Type B pancreatic cell (in vitro differentiated cells): ENCODE measurements around the gene SLC43A3. TPM values are rescaled to one million over a fixed set of nuclear protein-coding genes. Genes with fewer than 3 reads are reported as not detected.

ENCODE experiments used
- DNase-seq: peaks from one replicate; pipeline ENCODE4 v3.0.0; 2021; ENCODE audit warnings: mixed read lengths; ENCODE audit not compliant: unreplicated experiment; ENCODE audit errors: extremely low spot score
- H3K27ac Mint-ChIP-seq: 2 replicates; pipeline ENCODE4 v1.8.0; 2021; ENCODE audit warnings: mild to moderate bottlenecking, mixed read lengths
- H3K27me3 Mint-ChIP-seq: 2 replicates; pipeline ENCODE4 v1.8.0; 2021; ENCODE audit warnings: mixed read lengths
- H3K36me3 Mint-ChIP-seq: 2 replicates; pipeline ENCODE4 v1.8.0; 2021; ENCODE audit warnings: mixed read lengths
- H3K4me1 Mint-ChIP-seq: one replicate; pipeline ENCODE4 v1.8.0; 2021; ENCODE audit warnings: mixed read lengths; ENCODE audit not compliant: unreplicated experiment
- H3K4me3 Mint-ChIP-seq: 2 replicates; pipeline ENCODE4 v1.8.0; 2021; ENCODE audit warnings: mild to moderate bottlenecking, mixed read lengths
- H3K9me3 Mint-ChIP-seq: 2 replicates; pipeline ENCODE4 v1.8.0; 2021; ENCODE audit warnings: mixed read lengths
- total RNA-seq: library from RNA; stranded (reverse); gene quantifications from 2 replicates; pipeline ENCODE4 v1.2.1, GENCODE V29; 2021; ENCODE audit warnings: low replicate concordance
- TF ChIP-seq, protein P1 (sequence below): fragments of 200-600 bp; sonication (generic); conservative IDR thresholded peaks from 2 replicates; pipeline ENCODE4 v1.5.0; 2021; ENCODE audit warnings: antibody characterized with exemption, mild to moderate bottlenecking

SLC43A3 gene
- total RNA-seq, 1 donor from 2014 or later = 20.4 TPM

- H3K27ac Mint-ChIP-seq = no peak overlapping the region
- TF ChIP-seq, protein P1, sequence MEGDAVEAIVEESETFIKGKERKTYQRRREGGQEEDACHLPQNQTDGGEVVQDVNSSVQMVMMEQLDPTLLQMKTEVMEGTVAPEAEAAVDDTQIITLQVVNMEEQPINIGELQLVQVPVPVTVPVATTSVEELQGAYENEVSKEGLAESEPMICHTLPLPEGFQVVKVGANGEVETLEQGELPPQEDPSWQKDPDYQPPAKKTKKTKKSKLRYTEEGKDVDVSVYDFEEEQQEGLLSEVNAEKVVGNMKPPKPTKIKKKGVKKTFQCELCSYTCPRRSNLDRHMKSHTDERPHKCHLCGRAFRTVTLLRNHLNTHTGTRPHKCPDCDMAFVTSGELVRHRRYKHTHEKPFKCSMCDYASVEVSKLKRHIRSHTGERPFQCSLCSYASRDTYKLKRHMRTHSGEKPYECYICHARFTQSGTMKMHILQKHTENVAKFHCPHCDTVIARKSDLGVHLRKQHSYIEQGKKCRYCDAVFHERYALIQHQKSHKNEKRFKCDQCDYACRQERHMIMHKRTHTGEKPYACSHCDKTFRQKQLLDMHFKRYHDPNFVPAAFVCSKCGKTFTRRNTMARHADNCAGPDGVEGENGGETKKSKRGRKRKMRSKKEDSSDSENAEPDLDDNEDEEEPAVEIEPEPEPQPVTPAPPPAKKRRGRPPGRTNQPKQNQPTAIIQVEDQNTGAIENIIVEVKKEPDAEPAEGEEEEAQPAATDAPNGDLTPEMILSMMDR = no peak
- no peak overlapping the region for H3K4me3 Mint-ChIP-seq
These were observed 5.9 kb downstream of the SLC43A3 start for GRCh38 chr11:57421066-57421465.

GRCh38 chr11:57419146-57419545 is 7.8 kb downstream of the SLC43A3 start:
- H3K4me1 Mint-ChIP-seq = peaks cover 10% of the 10 kb centered on the region
- DNase-seq = no peak
- no peak overlapping the region for H3K27ac Mint-ChIP-seq
- TF ChIP-seq, protein P1 = no peak
- no peak overlapping the region for H3K4me3 Mint-ChIP-seq
- peaks cover 24% of the 10 kb centered on the region for H3K36me3 Mint-ChIP-seq
- H3K27me3 Mint-ChIP-seq = no peaks in the 10 kb centered on the region
- H3K9me3 Mint-ChIP-seq = no peaks in the 10 kb centered on the region

More at GRCh38 chr11:57421066-57421465, 5.9 kb downstream of the SLC43A3 start:
- Mint-ChIP-seq H3K27me3 (no peaks in the 10 kb centered on the region), H3K9me3 (no peaks in the 10 kb centered on the region), H3K36me3 (peaks cover 12% of the 10 kb centered on the region), H3K4me1 (peaks cover 15% of the 10 kb centered on the region)
- no peak for DNase-seq

- DNase-seq = no peak
- H3K4me1 Mint-ChIP-seq = peaks cover 10% of the 10 kb centered on the region
- H3K27me3 Mint-ChIP-seq = no peaks in the 10 kb centered on the region
- no peak overlapping the region for H3K27ac Mint-ChIP-seq
- TF ChIP-seq, protein P1 = no peak
- peaks cover 29% of the 10 kb centered on the region for H3K36me3 Mint-ChIP-seq
- H3K4me3 Mint-ChIP-seq = no peak overlapping the region
- H3K9me3 Mint-ChIP-seq = no peaks in the 10 kb centered on the region
These were observed 8.8 kb downstream of the SLC43A3 start for GRCh38 chr11:57418131-57418530.

DNA sequence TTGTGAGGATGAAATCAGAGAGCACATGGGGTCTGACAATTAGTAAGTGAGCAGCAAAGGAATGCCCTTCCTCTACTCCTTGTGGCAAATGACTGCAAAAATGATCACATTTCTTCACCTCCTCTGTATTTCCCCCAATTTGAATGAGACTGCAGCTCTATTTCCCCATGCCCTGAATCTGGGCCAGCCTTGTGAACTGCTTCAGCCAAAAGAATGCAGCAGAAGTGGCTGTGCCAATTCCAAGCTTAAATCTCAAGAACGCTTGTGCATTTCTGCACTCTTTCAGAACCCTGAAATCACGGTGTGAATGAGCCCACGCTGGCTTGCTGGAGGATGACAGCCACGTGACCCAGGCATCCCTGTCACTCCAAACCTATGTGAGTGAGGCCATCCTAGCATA is 9.9 kb downstream of the SLC43A3 start:
- no peak overlapping the region for H3K27ac Mint-ChIP-seq
- H3K4me1 Mint-ChIP-seq = no peaks in the 10 kb centered on the region
- TF ChIP-seq, protein P1 = no peak
- DNase-seq = no peak
- H3K9me3 Mint-ChIP-seq = no peaks in the 10 kb centered on the region
- H3K27me3 Mint-ChIP-seq = no peaks in the 10 kb centered on the region
- no peak overlapping the region for H3K4me3 Mint-ChIP-seq
- H3K36me3 Mint-ChIP-seq = peaks cover 29% of the 10 kb centered on the region

DNA sequence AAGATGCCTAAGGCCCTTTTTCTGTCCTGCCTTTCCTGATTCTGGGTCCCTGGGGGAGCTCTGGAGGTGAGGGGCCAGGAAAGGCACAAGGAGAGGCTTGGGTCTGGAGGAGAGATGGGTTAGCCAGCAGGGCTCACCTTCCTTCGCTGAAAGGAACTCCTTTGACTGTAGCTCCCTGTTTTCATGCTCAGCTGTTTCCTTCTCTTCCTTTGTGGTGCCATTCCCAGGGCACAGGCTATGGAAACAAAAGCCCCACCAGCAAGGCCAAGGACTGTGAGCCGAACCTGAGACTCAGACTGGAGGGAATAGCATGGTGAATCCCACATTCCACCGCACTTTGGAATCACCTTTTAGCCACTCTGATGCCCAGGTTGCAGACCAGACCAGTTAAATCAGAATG is 10.5 kb downstream of the SLC43A3 start:
- Mint-ChIP-seq H3K27ac (no peak overlapping the region), H3K27me3 (no peaks in the 10 kb centered on the region), H3K36me3 (peaks cover 29% of the 10 kb centered on the region), H3K9me3 (no peaks in the 10 kb centered on the region), H3K4me1 (no peaks in the 10 kb centered on the region), H3K4me3 (no peak overlapping the region)
- no peak for DNase-seq
- TF ChIP-seq, protein P1 = no peak

DNA sequence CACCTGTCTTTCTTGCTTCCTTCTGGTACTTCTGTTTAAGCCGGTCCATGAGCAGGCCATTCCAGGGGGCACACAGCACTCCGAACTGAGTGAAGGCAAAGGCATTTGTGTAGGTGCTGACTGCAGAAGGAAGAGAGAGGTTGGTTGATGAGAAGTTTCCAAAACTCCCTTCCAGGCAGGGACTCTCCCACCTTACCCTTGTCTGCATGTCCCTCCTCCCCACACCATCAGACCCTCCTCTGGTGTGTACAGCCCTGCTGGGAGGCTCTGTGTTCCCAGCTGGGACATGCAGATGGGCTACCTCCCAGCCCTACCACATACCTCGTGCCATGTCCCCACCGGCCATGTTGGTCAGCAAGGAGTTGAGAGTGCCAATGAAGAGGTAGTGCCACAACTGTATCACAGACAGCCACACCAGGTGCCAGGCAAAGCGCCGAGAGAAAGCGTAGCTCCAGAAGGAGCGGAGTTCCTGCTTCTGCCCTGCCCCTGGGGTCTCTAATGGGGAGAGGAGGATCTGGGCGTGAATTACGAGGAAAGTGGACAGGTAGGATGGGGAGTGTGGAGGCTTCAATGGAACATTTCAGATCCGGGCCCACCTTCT is 12.2 kb downstream of the SLC43A3 start:
- TF ChIP-seq, protein P1 = no peak
- DNase-seq = no peak
- no peaks in the 10 kb centered on the region for H3K4me1 Mint-ChIP-seq

More for the DNA sequence above, 12.2 kb downstream of the SLC43A3 start:
- Mint-ChIP-seq H3K27ac (no peak overlapping the region), H3K4me3 (no peak overlapping the region), H3K27me3 (no peaks in the 10 kb centered on the region), H3K9me3 (no peaks in the 10 kb centered on the region), H3K36me3 (peaks cover 38% of the 10 kb centered on the region)
